Measurements from ENCODE around the gene PLA2G4E.

- TF ChIP-seq CTCF (IDR thresholded peaks at IDR 0.05 in 2 of 3, conservative IDR thresholded peaks at IDR 0.05 in 1 of 3; ENCODE audit: borderline replicate concordance in 1 of 3, insufficient read depth in 1 of 3, low read depth in 2 of 3, low read length in 2 of 3) (no peak), POLR2A (IDR thresholded peaks at IDR 0.05; ENCODE audit: borderline replicate concordance, extremely low read depth, insufficient read depth, insufficient read length) (no peak), POLR2AphosphoS5 (IDR thresholded peaks at IDR 0.05; ENCODE audit: low read depth, low read length) (no peak), EZH2 (IDR thresholded peaks at IDR 0.05) (no peak), CBX3 (IDR thresholded peaks at IDR 0.05; ENCODE audit: low read depth) (no peak), ZBTB33 (IDR thresholded peaks at IDR 0.05; ENCODE audit: extremely low read depth, insufficient replicate concordance, low read length) (no peak), SIN3A (IDR thresholded peaks at IDR 0.05; ENCODE audit: low read depth) (no peak), ELF1 (IDR thresholded peaks at IDR 0.05; ENCODE audit: borderline replicate concordance, low read depth) (no peak), SP1 (IDR thresholded peaks at IDR 0.05; ENCODE audit: low read depth) (no peak), REST (IDR thresholded peaks at IDR 0.05; ENCODE audit: low read depth) (no peak), YY1 (IDR thresholded peaks at IDR 0.05; ENCODE audit: extremely low read depth, insufficient replicate concordance, low read depth, low read length) (no peak), TCF7L2 (IDR thresholded peaks at IDR 0.05; ENCODE audit: borderline replicate concordance, extremely low read depth, insufficient read depth, insufficient read length) (no peak), ATF3 (IDR thresholded peaks at IDR 0.05) (no peak)
Observed at GRCh38 chr15:41994171-41994650, 26.6 kb downstream of the PLA2G4E start.

Measured in HCT116 (cell line).